DOHH2 (cell line): ENCODE results near the gene TASL.

Experiments
- EZH2phosphoT487 ChIP-seq: fragments of 200-600 bp; sonication (generic); IDR thresholded peaks from 2 replicates; pipeline ENCODE4 v1.6.1; 2017; ENCODE audit warnings: borderline replicate concordance, mild to moderate bottlenecking, antibody characterized with exemption, low read length, moderate library complexity, mixed read lengths
- TF ChIP-seq, protein P1 (sequence below): fragments of 200-600 bp; sonication (generic); IDR thresholded peaks from one replicate; pipeline ENCODE4 v1.5.1; 2014; ENCODE audit warnings: antibody characterized with exemption, mild to moderate bottlenecking, low read depth, low read length; ENCODE audit not compliant: poor library complexity, severe bottlenecking

DNA sequence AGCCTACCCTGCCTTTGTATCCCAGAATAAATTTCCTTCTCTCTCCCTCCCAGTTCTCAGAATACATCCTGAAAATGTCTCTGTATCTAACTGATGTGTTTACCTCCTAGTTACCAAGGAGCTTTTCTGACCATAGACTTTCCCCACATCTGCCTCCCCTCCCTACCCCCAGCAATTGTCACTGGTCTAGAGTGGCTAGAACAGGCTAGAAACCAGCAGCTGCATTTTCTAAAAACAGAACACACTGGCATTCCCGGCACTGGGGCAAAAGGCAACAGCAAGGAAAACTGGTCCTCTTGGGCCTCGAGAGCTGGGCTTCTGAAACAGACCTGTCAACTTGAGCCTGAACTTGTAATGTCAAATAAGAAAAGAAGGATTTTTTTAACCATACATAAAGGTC lies 16.4 kb downstream of the TASL start:
- TF ChIP-seq, protein P1, sequence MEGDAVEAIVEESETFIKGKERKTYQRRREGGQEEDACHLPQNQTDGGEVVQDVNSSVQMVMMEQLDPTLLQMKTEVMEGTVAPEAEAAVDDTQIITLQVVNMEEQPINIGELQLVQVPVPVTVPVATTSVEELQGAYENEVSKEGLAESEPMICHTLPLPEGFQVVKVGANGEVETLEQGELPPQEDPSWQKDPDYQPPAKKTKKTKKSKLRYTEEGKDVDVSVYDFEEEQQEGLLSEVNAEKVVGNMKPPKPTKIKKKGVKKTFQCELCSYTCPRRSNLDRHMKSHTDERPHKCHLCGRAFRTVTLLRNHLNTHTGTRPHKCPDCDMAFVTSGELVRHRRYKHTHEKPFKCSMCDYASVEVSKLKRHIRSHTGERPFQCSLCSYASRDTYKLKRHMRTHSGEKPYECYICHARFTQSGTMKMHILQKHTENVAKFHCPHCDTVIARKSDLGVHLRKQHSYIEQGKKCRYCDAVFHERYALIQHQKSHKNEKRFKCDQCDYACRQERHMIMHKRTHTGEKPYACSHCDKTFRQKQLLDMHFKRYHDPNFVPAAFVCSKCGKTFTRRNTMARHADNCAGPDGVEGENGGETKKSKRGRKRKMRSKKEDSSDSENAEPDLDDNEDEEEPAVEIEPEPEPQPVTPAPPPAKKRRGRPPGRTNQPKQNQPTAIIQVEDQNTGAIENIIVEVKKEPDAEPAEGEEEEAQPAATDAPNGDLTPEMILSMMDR = no peak
- TF ChIP-seq EZH2phosphoT487 = no peak
